ENCODE results near the gene KHSRP. TPM values are rescaled to one million over a fixed set of nuclear protein-coding genes. Genes with fewer than 3 reads are reported as not detected.

Gene KHSRP
- total and polyA plus RNA-seq, 10 of the 15 experiments (the other 5 are each of a cell fraction or from before 2014, with no cell fraction given) = 4.8 to 440 (median 82.0) TPM

- FAIRE-seq (no peak), ATAC-seq (no peak), DNase-seq (ENCODE audit: low read depth, low spot score) (no peak)
- Histone ChIP-seq H3K4me3 (no peak overlapping the region), H3K27ac (ENCODE audit: control insufficient read depth, insufficient read depth) (no peak overlapping the region), H3K9me3 (replicated peaks; ENCODE audit: control insufficient read depth, insufficient read depth, low read length) (no peaks in the 10 kb centered on the region), H3K27me3 (replicated peaks in 1 of 2; ENCODE audit: control insufficient read depth in 2 of 2, insufficient read depth in 2 of 2, low read length in 1 of 2) (no peaks in the 10 kb centered on the region), H4K20me1 (ENCODE audit: control insufficient read depth, insufficient read depth) (no peaks in the 10 kb centered on the region), H2AFZ (ENCODE audit: control insufficient read depth, low read depth, low read length) (no peak overlapping the region), H3K9ac (ENCODE audit: control insufficient read depth, insufficient read depth, low read length) (no peak overlapping the region), H3K4me1 (ENCODE audit: control insufficient read depth, insufficient read depth, low read length) (no peaks in the 10 kb centered on the region), H3K79me2 (ENCODE audit: control insufficient read depth, insufficient read depth, low read length) (no peaks in the 10 kb centered on the region), H3K4me2 (ENCODE audit: control insufficient read depth, insufficient read depth) (no peak overlapping the region), H3K36me3 (ENCODE audit: control insufficient read depth in 2 of 2, insufficient read depth in 2 of 2, low read length in 1 of 2) (no peaks in the 10 kb centered on the region)
- BruUV-seq (replicated peaks) = no TSS peak
- CTCF ChIA-PET = interaction anchor here (0.6 kb wide), 1 partner anchor 97 kb away, joined by 3 read pairs; no protein-coding TSS in a partner anchor
- intact Hi-C loops (cut with micrococcal nuclease; ENCODE audit: unreplicated experiment) = no loop called here
- POLR2A ChIA-PET = no interaction called here
- in situ Hi-C loops (cut with MboI) = no loop called here
- 53% methylated on average over 20 of the region's 22 CpGs for WGBS (ENCODE audit: insufficient coverage, insufficient replicate concordance, low lambda C conversion rate, missing lambda C conversion rate)
- SMC1A ChIA-PET (ENCODE audit: uncharacterized antibody, unreplicated experiment) = interaction anchor here (0.5 to 1.2 kb wide), 2 partner anchors 8 to 266 kb away, joined by 3 read pairs; no protein-coding TSS in a partner anchor
- RAD21 ChIA-PET (ENCODE audit: unreplicated experiment) = no interaction called here
- TF ChIP-seq NFYB (IDR thresholded peaks at IDR 0.05; ENCODE audit: insufficient read depth, low read depth, low read length) (no peak), NR2C1 (IDR thresholded peaks at IDR 0.05) (no peak), ZNF24 (IDR thresholded peaks at IDR 0.05) (no peak), CEBPZ (IDR thresholded peaks at IDR 0.05; ENCODE audit: low read depth, low read length) (no peak), HCFC1 (IDR thresholded peaks at IDR 0.05; ENCODE audit: low read length) (no peak), ZNF592 (IDR thresholded peaks at IDR 0.05) (no peak), KLF5 (IDR thresholded peaks at IDR 0.05; ENCODE audit: partially characterized antibody) (no peak), SREBF1 (IDR thresholded peaks at IDR 0.05; ENCODE audit: low read length) (no peak), POLR2AphosphoS5 (IDR thresholded peaks at IDR 0.05; ENCODE audit: low read length) (no peak), CHD4 (IDR thresholded peaks at IDR 0.05) (no peak), NR2F1 (conservative IDR thresholded peaks at IDR 0.05) (no peak)
- TF ChIP-seq, protein P1, sequence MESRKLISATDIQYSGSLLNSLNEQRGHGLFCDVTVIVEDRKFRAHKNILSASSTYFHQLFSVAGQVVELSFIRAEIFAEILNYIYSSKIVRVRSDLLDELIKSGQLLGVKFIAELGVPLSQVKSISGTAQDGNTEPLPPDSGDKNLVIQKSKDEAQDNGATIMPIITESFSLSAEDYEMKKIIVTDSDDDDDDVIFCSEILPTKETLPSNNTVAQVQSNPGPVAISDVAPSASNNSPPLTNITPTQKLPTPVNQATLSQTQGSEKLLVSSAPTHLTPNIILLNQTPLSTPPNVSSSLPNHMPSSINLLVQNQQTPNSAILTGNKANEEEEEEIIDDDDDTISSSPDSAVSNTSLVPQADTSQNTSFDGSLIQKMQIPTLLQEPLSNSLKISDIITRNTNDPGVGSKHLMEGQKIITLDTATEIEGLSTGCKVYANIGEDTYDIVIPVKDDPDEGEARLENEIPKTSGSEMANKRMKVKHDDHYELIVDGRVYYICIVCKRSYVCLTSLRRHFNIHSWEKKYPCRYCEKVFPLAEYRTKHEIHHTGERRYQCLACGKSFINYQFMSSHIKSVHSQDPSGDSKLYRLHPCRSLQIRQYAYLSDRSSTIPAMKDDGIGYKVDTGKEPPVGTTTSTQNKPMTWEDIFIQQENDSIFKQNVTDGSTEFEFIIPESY (IDR thresholded peaks at IDR 0.05) = no peak
- TF ChIP-seq, protein P2, sequence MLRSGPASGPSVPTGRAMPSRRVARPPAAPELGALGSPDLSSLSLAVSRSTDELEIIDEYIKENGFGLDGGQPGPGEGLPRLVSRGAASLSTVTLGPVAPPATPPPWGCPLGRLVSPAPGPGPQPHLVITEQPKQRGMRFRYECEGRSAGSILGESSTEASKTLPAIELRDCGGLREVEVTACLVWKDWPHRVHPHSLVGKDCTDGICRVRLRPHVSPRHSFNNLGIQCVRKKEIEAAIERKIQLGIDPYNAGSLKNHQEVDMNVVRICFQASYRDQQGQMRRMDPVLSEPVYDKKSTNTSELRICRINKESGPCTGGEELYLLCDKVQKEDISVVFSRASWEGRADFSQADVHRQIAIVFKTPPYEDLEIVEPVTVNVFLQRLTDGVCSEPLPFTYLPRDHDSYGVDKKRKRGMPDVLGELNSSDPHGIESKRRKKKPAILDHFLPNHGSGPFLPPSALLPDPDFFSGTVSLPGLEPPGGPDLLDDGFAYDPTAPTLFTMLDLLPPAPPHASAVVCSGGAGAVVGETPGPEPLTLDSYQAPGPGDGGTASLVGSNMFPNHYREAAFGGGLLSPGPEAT (IDR thresholded peaks at IDR 0.05; ENCODE audit: low read depth) = no peak
Observed at GRCh38 chr19:6402837-6403608, 21.6 kb downstream of the KHSRP start.

Data from GM12878 (cell line).